ENCODE data around the gene CUX1.
"Not testable (repeated sequence)": the region's sequence is repeated elsewhere in the genome, so short reads cannot be mapped to it uniquely, and the experiment has no call there.

Gene CUX1

DNA sequence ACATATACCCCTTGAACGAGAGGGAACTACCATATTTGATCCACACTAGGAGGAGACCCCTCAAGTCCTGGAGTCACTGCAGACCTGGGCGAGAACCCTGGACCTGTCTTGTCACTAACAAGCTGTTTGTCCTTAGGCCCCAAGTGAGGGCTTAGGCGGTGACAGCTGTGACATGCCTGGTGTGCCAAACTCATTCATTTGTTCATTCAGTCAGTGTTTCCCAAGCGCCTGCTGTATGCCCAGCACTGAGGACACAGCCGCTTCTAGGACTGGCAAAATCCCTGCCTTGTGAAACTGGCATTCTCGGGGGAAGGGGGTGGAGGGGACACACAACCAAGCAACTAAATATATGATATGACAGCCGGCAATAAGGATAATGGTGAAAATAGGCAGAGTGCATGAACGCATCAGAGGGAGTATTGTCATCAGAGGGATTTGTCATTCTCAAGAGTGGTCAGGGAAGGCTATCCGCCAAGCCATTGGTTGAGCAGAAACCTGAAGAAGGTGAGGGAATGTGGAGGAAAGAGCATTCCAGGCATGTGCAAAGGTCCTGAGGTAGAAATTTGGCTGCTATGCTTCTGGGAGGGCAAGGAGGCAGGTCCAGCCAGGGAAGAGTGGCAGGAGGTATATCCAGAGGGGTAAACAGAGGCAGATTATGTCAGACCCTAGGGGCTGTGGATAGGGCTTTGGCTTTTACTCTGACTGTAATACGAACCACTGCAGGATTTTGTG, 480.2 kb downstream of the CUX1 start:
- DNase-seq, result no peak

DNA sequence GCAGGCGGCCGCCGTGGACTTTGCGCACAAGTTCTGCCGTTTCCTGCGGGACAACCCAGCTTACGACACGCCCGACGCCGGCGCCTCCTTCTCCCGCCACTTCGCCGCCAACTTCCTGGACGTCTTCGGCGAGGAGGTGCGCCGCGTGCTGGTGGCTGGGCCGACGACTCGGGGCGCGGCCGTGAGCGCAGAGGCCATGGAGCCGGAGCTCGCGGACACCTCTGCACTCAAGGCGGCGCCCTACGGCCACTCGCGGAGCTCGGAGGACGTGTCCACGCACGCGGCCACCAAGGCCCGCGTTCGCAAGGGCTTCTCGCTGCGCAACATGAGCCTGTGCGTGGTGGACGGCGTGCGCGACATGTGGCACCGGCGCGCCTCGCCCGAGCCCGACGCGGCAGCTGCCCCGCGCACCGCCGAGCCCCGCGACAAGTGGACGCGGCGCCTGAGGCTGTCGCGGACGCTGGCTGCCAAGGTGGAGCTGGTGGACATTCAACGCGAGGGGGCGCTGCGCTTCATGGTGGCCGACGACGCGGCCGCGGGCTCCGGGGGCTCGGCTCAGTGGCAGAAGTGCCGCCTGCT, 483.3 kb downstream of the CUX1 start:
- peak in 2 of 51 donors; percentile 8 to 22 for DNase-seq

DNA sequence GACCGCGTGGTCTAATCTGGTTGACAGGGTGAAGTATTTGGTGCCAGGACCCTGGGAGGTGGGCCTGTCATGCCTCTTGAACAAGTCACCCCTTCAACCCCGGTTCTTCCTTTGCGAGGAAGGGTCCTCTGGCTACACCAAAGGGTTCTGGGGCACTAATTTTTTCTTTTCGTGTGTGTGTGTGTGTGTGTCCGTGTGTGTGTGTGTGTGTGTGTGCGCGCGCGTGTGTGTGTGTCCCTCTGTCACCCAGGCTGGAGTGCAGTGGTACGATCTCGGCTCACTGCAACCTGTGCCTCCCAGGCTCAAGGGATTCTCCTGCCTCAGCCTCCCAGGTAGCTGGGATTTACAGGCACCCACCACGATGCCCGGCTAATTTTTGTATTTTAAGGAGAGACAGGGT, 483.9 kb downstream of the CUX1 start:
- DNase-seq, result not testable (repeated sequence)

- peak in 1 of 51 donors; percentile 47 for DNase-seq
Measured at GRCh38 chr7:102302025-102302424, 484.6 kb downstream of the CUX1 start.

GRCh38 chr7:102303669-102304422, 486.4 kb downstream of the CUX1 start:
- no peak for DNase-seq

GRCh38 chr7:102304668-102305067, 487.2 kb downstream of the CUX1 start:
- peak in 6 of 51 donors; percentile 16 to 55 (median 32) for DNase-seq

DNA sequence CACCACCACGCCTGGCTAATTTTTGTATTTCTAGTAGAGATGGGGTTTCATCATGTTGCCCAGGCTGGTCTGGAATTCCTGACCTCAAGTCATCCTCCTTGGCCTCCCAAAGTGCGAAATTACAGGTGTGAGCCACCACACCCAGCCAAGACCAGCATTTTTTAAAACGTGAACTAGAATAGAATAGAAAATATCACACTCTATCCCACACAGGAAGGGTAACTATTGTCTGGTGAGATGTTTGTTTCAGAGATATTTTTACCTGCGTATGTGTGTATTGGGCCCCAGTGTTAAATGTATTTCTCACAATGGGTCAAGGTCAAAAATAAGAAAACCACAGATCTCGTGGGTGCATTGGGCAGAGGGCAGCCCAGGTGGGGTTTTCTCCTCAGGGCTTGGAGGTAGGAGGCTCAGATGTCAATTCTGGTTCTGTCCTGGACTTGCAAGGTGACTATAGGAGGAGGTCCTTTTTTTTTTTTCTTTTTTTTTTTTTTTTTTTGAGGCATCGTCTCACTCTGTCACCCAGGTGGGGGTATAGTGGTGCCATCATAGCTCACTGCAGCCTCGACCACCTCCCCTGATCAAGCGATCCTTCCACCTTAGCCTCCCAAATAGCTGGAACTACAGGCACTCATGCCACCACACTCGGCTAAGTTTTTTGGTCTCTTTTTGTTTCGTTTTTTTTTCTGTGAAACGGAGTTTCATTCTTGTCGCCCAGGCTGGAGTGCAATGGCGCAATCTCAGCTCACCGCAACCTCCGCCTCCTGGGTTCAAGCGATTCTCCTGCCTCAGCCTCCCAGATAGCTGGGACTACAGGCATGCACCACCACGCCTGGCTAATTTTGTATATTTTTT, 488.2 kb downstream of the CUX1 start:
- DNase-seq, result no peak

DNA sequence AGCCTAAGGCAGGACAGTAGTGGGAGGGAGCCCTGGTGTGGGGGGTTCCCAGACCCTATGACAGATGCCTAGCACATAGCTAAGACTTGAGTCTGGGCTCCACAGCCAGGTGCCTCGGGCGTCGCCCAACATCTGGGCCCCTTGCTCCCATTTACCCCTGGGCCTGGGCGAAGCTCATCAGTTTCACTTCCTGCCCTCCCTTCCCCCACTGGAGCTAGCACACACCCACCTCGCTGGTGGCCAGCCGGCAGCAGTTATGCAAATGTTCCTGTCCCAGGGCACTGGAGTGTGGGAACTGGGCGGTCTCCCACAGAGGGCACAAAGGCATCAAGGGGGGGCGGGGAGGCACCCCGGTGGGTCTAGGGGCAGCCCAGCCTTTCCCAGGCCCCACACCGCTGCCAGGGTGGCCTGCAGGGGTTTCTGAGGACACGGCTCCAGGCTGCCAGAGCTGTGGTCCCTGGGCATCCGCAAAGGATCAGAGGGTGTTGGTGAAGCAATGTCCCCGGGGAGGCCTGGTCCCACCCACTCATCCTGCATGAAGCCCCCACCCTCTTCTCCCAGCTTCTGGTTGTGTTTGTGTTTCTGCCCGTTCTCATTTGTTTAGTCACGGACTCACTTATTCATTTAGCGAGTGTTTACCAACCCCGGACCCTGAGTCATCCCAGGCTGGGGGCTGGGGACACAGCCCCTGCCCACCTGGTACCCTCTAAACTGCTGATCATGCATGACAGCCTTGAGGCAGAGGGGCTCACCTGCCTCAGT, 489.7 kb downstream of the CUX1 start:
- DNase-seq, result peak in 36 of 51 donors; percentile 14 to 87 (median 52)

GRCh38 chr7:102310414-102310815, 493.0 kb downstream of the CUX1 start:
- peak in 25 of 51 donors; percentile 6 to 76 (median 40) for DNase-seq

- DNase-seq, result no peak
Measured at GRCh38 chr7:102312317-102312716, 494.9 kb downstream of the CUX1 start.

GRCh38 chr7:102313997-102314780, 496.8 kb downstream of the CUX1 start:
- DNase-seq, result no peak

DNA sequence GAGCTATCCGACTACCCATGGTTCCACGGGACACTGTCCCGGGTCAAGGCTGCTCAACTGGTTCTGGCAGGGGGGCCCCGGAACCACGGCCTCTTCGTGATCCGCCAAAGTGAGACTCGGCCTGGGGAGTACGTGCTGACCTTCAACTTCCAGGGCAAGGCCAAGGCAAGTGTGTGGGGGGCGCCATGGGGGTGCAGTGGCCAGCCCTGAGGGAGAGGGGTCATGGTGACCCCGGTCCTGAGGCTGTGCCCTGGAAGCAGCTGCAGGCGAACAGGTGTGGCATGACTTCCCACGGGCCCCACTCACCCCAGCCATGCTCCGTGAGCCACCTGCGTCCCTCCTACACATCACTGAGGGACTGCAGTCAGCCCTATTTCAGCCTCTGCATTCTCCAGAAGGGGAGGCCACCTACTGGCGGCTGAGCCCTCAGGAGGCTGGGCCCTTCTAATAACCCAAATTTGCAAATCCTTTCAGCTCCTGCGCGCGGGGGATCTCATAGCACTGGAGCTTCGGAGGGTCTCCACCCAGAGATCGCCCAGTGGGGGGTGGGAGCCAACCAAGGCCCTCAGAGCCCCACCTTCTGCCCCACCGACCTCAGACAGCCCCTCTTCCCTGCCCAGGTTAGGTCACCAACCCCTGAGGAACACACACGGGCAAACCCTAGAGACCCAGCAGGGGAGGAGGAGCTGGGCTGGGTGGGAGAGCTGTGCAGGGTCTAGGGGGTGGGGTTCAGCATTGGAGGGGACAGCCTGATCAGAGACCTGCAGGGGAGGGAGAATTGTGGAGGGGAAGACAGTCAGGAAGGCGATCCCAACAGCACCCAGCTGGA, 500.0 kb downstream of the CUX1 start:
- DNase-seq, result no peak

DNA sequence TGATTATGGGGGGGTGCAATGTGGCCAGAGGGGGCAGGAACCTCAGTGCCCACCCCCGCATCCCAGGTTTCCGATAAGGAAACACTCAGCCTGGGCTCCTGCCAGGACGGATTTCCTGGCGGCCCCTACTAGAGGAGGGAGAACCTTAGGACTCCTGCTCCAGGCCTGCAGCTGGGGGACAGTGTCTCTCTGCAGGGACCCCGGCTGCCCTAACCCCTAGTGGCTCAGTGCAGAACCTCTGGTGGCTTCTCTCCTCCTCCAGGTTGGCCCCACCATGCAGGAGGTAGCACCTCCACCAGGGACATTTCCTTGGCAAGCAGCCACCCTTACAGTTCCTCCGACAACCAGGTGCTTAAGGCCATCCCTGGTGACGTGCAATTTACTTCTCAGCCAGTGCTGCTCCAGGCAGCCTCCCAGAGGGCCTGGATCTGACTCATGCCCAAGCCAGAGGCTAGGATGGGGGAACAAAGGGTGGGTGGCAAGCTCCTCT, 501.1 kb downstream of the CUX1 start:
- no peak for DNase-seq

GRCh38 chr7:102319671-102320070, 502.2 kb downstream of the CUX1 start:
- DNase-seq, result no peak

GRCh38 chr7:102320181-102320580, 502.8 kb downstream of the CUX1 start:
- no peak for DNase-seq

DNA sequence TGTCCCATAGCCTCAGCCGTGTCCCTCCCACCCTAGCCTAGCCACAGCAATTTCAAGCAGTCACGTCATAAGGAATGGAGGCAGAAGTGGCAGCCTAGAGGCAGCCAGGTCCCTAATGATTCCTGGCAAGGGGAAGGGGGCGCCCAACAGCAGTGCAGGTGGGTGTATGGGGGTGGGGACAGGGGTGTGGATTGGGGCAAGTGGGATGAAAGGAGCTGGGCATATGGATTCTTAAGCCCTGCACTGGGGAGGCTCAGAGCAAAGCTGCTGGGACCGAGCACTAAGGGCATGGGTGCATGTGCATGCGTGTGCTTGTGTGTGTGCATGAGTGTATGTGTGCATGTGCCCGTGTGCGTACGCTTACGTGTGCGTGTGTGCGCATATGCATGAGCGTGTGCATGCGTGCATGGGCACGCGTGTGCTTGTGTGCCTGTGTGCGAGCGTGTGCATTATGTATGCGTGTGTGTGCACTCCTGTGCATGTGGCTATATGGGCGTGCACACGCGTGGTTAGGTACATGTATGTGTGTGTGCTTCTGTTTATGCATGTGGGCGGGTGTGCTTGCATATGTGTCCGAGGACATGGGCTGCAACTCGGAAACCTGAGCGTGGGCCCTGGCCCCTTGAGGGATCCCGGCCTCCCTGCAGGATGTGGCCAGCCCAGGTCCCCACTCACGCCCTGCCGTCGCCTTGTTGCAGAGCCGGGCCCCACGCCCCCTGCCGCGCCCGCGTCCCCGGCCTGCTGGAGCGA, 503.4 kb downstream of the CUX1 start:
- no peak for DNase-seq

GRCh38 chr7:102321351-102322201, 504.1 kb downstream of the CUX1 start:
- no peak for DNase-seq

All from hypothalamus (tissue), 51 donors.